Astrocyte of the cerebellum (primary cell): ENCODE data around the gene HUS1B.

ENCODE experiments used
- DNase-seq: peaks from one replicate; pipeline ENCODE4 v3.0.0-alpha.2; 2011; ENCODE audit warnings: low read depth
- H3K4me3 ChIP-seq: 2 replicates; pipeline ENCODE4 v1.5.1; 2011; ENCODE audit warnings: mild to moderate bottlenecking, low read depth, low read length, moderate library complexity
- CTCF ChIP-seq: IDR thresholded peaks from 2 replicates; pipeline ENCODE4 v1.5.1; 2012; ENCODE audit warnings: low read length, low read depth, moderate library complexity, mild to moderate bottlenecking; ENCODE audit errors: missing control alignments
- in situ Hi-C: cut with HindIII; loops from 2 replicates; pipeline ENCODE4 v1.10.0; 2017; ENCODE audit warnings: low sequenced_read_pairs

HUS1B gene

GRCh38 chr6:679282-679681, 22.4 kb upstream of the HUS1B start:
- DNase-seq: no peak
- no peak overlapping the region for H3K4me3 ChIP-seq
- in situ Hi-C loops: no loop called here
- no peak for TF ChIP-seq CTCF

GRCh38 chr6:678520-678919, 21.6 kb upstream of the HUS1B start:
- H3K4me3 ChIP-seq: no peak overlapping the region
- in situ Hi-C loops: no loop called here
- no peak for DNase-seq
- no peak for TF ChIP-seq CTCF

GRCh38 chr6:677919-678318, 21.0 kb upstream of the HUS1B start:
- DNase-seq: no peak
- TF ChIP-seq CTCF: no peak
- no peak overlapping the region for H3K4me3 ChIP-seq
- in situ Hi-C loops: no loop called here

GRCh38 chr6:674956-675355, 18.1 kb upstream of the HUS1B start:
- TF ChIP-seq CTCF: no peak
- no peak overlapping the region for H3K4me3 ChIP-seq
- DNase-seq: no peak
- in situ Hi-C loops: no loop called here

- H3K4me3 ChIP-seq: no peak overlapping the region
- no peak for DNase-seq
- TF ChIP-seq CTCF: no peak
- in situ Hi-C loops: no loop called here
Observed at GRCh38 chr6:674406-674805, 17.5 kb upstream of the HUS1B start.

GRCh38 chr6:667253-667927, 10.5 kb upstream of the HUS1B start:
- H3K4me3 ChIP-seq: no peak overlapping the region
- no peak for DNase-seq
- no peak for TF ChIP-seq CTCF
- in situ Hi-C loops: no loop called here
